GM12874 (cell line): ENCODE data around the gene RUNX1.

Source experiments
- CTCF ChIP-seq: IDR thresholded peaks from 2 replicates; pipeline ENCODE4 v1.5.1; 2011; ENCODE audit warnings: low read depth, mild to moderate bottlenecking, control low read depth, low read length, moderate library complexity; ENCODE audit not compliant: insufficient read depth

RUNX1 gene

GRCh38 chr21:34885125-34885524 is 164.0 kb downstream of the RUNX1 start:
- no peak for TF ChIP-seq CTCF

- no peak for TF ChIP-seq CTCF
Observed at GRCh38 chr21:34884346-34884929, 164.7 kb downstream of the RUNX1 start.

- no peak for TF ChIP-seq CTCF
Observed at GRCh38 chr21:34883491-34884271, 165.4 kb downstream of the RUNX1 start.

GRCh38 chr21:34882719-34883131 is 166.4 kb downstream of the RUNX1 start:
- TF ChIP-seq CTCF = no peak

GRCh38 chr21:34881839-34882371 is 167.2 kb downstream of the RUNX1 start:
- TF ChIP-seq CTCF = no peak

GRCh38 chr21:34881421-34881820 is 167.7 kb downstream of the RUNX1 start:
- no peak for TF ChIP-seq CTCF

- no peak for TF ChIP-seq CTCF
Observed at GRCh38 chr21:34880401-34880800, 168.7 kb downstream of the RUNX1 start.
